Heart left ventricle (tissue), 16 donors: ENCODE measurements around the gene MT1A. TPM values are rescaled to one million over a fixed set of nuclear protein-coding genes. Genes with fewer than 3 reads are reported as not detected.

Source experiments
- ATAC-seq, 4 donors: fragments of 200-7000 bp; cut with Tn5 transposase; one replicate each; pipeline ENCODE4 v1.9.1; 2020 to 2022; ENCODE audit warnings: moderate library complexity in 4 of 4, mild to moderate bottlenecking in 3 of 4, moderate number of reproducible peaks in 1 of 4
- DNase-seq, 5 donors: peaks; one replicate each; pipeline ENCODE4 v3.0.0-alpha.2; 2020
- H3K27ac ChIP-seq, 12 donors: fragments of 200-600 bp; sonication (generic) in 4 of 12; one replicate each; pipeline versions ENCODE4 v1.5.0 to v1.8.0; 2016 to 2022; ENCODE audit warnings: mild to moderate bottlenecking in 2 of 12
- H3K27me3 ChIP-seq, 9 donors: fragments of 200-600 bp; sonication (generic) in 2 of 9; one replicate each; pipeline versions ENCODE4 v1.5.1 to v1.8.0; 2016 to 2022; ENCODE audit warnings: mild to moderate bottlenecking in 3 of 9
- H3K36me3 ChIP-seq, 9 donors: fragments of 200-600 bp; sonication (generic) in 2 of 9; one replicate each; pipeline versions ENCODE4 v1.5.0 to v1.8.0; 2018 to 2022; ENCODE audit warnings: mild to moderate bottlenecking in 2 of 9
- H3K4me1 ChIP-seq, 12 donors: fragments of 200-600 bp; sonication (generic) in 4 of 12; one replicate each; pipeline versions ENCODE4 v1.5.0 to v1.8.0; 2016 to 2022; ENCODE audit warnings: mild to moderate bottlenecking in 3 of 12
- H3K4me3 ChIP-seq, 12 donors: fragments of 200-600 bp; sonication (generic) in 4 of 12; one replicate each; pipeline versions ENCODE4 v1.5.0 to v1.8.0; 2017 to 2022; ENCODE audit warnings: mild to moderate bottlenecking in 9 of 12, moderate library complexity in 4 of 12
- H3K9me3 ChIP-seq, 12 donors: fragments of 200-600 bp; sonication (generic) in 4 of 12; one replicate each; pipeline versions ENCODE4 v1.5.0 to v1.8.0; 2016 to 2022; ENCODE audit warnings: mild to moderate bottlenecking in 1 of 12
- CTCF ChIP-seq, 12 donors: fragments of 200-600 bp; sonication (generic) in 4 of 12; IDR thresholded peaks; one replicate each; pipeline versions ENCODE4 v1.5.0 to v1.8.0; 2018 to 2022; ENCODE audit warnings: antibody characterized with exemption in 12 of 12, mild to moderate bottlenecking in 5 of 12
- POLR2A ChIP-seq, 2 donors: fragments of 450-650 bp; IDR thresholded peaks; one replicate each; pipeline ENCODE4 v1.6.1; 2017; ENCODE audit warnings: antibody characterized with exemption in 2 of 2, mild to moderate bottlenecking in 2 of 2, moderate library complexity in 2 of 2
- WGBS, 4 donors: extraction: QIAGEN DNeasy Blood & Tissue Kit in 2 of 4; methylation state at CpG; one replicate each; pipeline versions ENCODE4 v1.1.5 to v1.1.7; 2013 to 2018; 5-methylcytosine and 5-hydroxymethylcytosine counted together
- intact Hi-C, 10 donors: fragments of 100-400 bp; cut with DNase I; formaldehyde crosslinking; loops; one replicate each; pipeline versions ENCODE4 v1.11.1 to v1.14.2; 2022
- polyA plus RNA-seq, 2 donors: library from polyadenylated mRNA; stranded (reverse); fragments of 200-250 nt; gene quantifications; one replicate each; pipeline ENCODE4 v1.2.3, GENCODE V29; 2013
- total RNA-seq, 9 donors: library from RNA; depleted of rRNA in 2 of 9; stranded (reverse); fragments of >200 nt in 2 of 9; fragmentation: NEBNext Ultra II Directional in 3 of 9; extraction: Animal tissue kit (Norgen Biotek cat#: 25700) in 3 of 9; gene quantifications; one replicate each; pipeline versions ENCODE4 v1.1.0 to v1.2.4, GENCODE V29; 2016 to 2023
- donor health status: ischemic (EF 13 %, LVEDD 7.1; RV severe dilation, severe dysfunction).
- donor health status: healthy with polysubstance abuse.
- donor health status: DM: no; HTN: yes; CAD: no.
- donor health status: DM: no; HTN: no; CAD: no.
- donor health status: ischemic (EF 25% LVEDD 6.9; RV normal size, moderate dysfunction).
- donor health status: ischemic (EF 25% LVEDD 5.7; RV mildly dilated, moderate dysfunction).
- donor health status: healthy.
- donor health status: DM: yes; HTN: yes; CAD: no.
- donor health status: ischemic (EF 35%, LVEDD 5.7; RV mildly dilated, moderate dysfunction).
- donor health status: nonischemic (EF 11% LVEDD 7.7; RV severe dilation, severe dysfunction).
- donor health status: DM: yes; HTN: yes; CAD: no.
- donor health status: PGD.
- donor health status: ischemic (EF 29% LVEDD 5.4; RV normal size, mild dysfunction).
- donor health status: nonischemic (EF 23%, LVEDD 6.1; RV moderate dilation, normal function).

Gene MT1A
- total and polyA plus RNA-seq, 11 donors: 0.92 to 43.3 (median 4.0) TPM

- TF ChIP-seq POLR2A (IDR thresholded peaks at IDR 0.05) (no peak), CTCF (IDR thresholded peaks at IDR 0.05) (no peak)
- intact Hi-C loops: no loop called here
- WGBS, 4 donors: 71 to 82% (median 80%) methylated on average over 3 of the region's 3 CpGs
Observed at GRCh38 chr16:56689171-56689570, 50.7 kb downstream of the MT1A start.

More at GRCh38 chr16:56689171-56689570, 50.7 kb downstream of the MT1A start:
- no peak overlapping the region for H3K27ac ChIP-seq
- H3K4me1 ChIP-seq: peaks cover 0 to 16% (median 4%) of the 10 kb centered on the region in 12 donors
- H3K27me3 ChIP-seq: no peaks in the 10 kb centered on the region
- H3K9me3 ChIP-seq: peaks cover 0 to 9% (median 0%) of the 10 kb centered on the region in 12 donors
- DNase-seq (no peak), ATAC-seq (no peak)
- H3K36me3 ChIP-seq: no peaks in the 10 kb centered on the region
- H3K4me3 ChIP-seq: no peak overlapping the region

Other genes with a start within 250 kb of the MT1A start
- 100 to 1,000 TPM in 2 of 9 donors, 10 to 100 TPM in 7; 57.1 to 146 (median 84.8) TPM for gene AMFR, start 213.1 kb upstream of the MT1A start, total RNA-seq
- gene AMFR, start 213.1 kb upstream of the MT1A start, polyA plus RNA-seq: 10 to 100 TPM; 26.4 to 97.4 TPM
- 10 to 100 TPM; 35.2 to 74.3 (median 65.9) TPM for gene NUDT21, start 187.3 kb upstream of the MT1A start, total RNA-seq
- 10 to 100 TPM; 10.9 to 53.8 TPM for gene NUDT21, start 187.3 kb upstream of the MT1A start, polyA plus RNA-seq
- 10 to 100 TPM; 20.8 to 39.1 (median 31.9) TPM for gene OGFOD1, start 187.1 kb upstream of the MT1A start, total RNA-seq
- gene OGFOD1, start 187.1 kb upstream of the MT1A start, polyA plus RNA-seq: 10 to 100 TPM; 11.4 to 37.6 TPM
- 10 to 100 TPM; 31.2 to 76.2 (median 49.4) TPM for gene BBS2, start 118.6 kb upstream of the MT1A start, total RNA-seq
- gene BBS2, start 118.6 kb upstream of the MT1A start, polyA plus RNA-seq: 10 to 100 TPM; 12.2 to 24.6 TPM
- gene MT4, start 73.6 kb upstream of the MT1A start, total RNA-seq: not detected
- not detected for gene MT4, start 73.6 kb upstream of the MT1A start, polyA plus RNA-seq
- gene MT3, start 49.1 kb upstream of the MT1A start, total RNA-seq: 1 to 10 TPM in 8 of 9 donors, not detected in 1; 1.3 to 6.9 (median 3.7) TPM
- 10 to 100 TPM in 1 of 2 donors, 1 to 10 TPM in 1; 2.3 to 20.0 TPM for gene MT3, start 49.1 kb upstream of the MT1A start, polyA plus RNA-seq
- gene MT2A, start 30.1 kb upstream of the MT1A start, total RNA-seq: 100 to 1,000 TPM in 6 of 9 donors, 10 to 100 TPM in 3; 44.3 to 318 (median 125) TPM
- 100 to 1,000 TPM; 105 to 299 TPM for gene MT2A, start 30.1 kb upstream of the MT1A start, polyA plus RNA-seq
- gene MT1E, start 12.9 kb upstream of the MT1A start, total RNA-seq: 100 to 1,000 TPM in 5 of 9 donors, 10 to 100 TPM in 4; 64.8 to 192 (median 103) TPM
- 100 to 1,000 TPM in 1 of 2 donors, 10 to 100 TPM in 1; 33.3 to 172 TPM for gene MT1E, start 12.9 kb upstream of the MT1A start, polyA plus RNA-seq
- 10 to 100 TPM in 1 of 9 donors, 1 to 10 TPM in 6, under 1 TPM in 2; 0.61 to 16.2 (median 2.2) TPM for gene MT1M, start 6.0 kb upstream of the MT1A start, total RNA-seq
- 10 to 100 TPM in 1 of 2 donors, 1 to 10 TPM in 1; 7.4 to 11.2 TPM for gene MT1M, start 6.0 kb upstream of the MT1A start, polyA plus RNA-seq
- not detected for gene MT1B, start 13.2 kb downstream of the MT1A start, total RNA-seq
- not detected for gene MT1B, start 13.2 kb downstream of the MT1A start, polyA plus RNA-seq
- 1 to 10 TPM in 7 of 9 donors, not detected in 2; 1.3 to 8.1 (median 3.3) TPM for gene MT1F, start 19.3 kb downstream of the MT1A start, total RNA-seq
- 1 to 10 TPM; 1.3 to 1.4 TPM for gene MT1F, start 19.3 kb downstream of the MT1A start, polyA plus RNA-seq
- 10 to 100 TPM in 1 of 9 donors, 1 to 10 TPM in 2, not detected in 6; 1.4 to 19.1 (median 6.0) TPM for gene MT1G, start 29.4 kb downstream of the MT1A start, total RNA-seq
- gene MT1G, start 29.4 kb downstream of the MT1A start, polyA plus RNA-seq: 1 to 10 TPM in 1 of 2 donors, not detected in 1; 7.2 TPM
- gene MT1H, start 31.1 kb downstream of the MT1A start, total RNA-seq: 1 to 10 TPM in 2 of 9 donors, not detected in 7; 2.2 to 3.1 TPM
- gene MT1H, start 31.1 kb downstream of the MT1A start, polyA plus RNA-seq: not detected
- gene MT1X, start 43.8 kb downstream of the MT1A start, total RNA-seq: 100 to 1,000 TPM in 4 of 9 donors, 10 to 100 TPM in 5; 20.6 to 918 (median 77.7) TPM
- 100 to 1,000 TPM; 144 to 145 TPM for gene MT1X, start 43.8 kb downstream of the MT1A start, polyA plus RNA-seq
- 10 to 100 TPM; 21.8 to 49.0 (median 27.8) TPM for gene NUP93, start 91.5 kb downstream of the MT1A start, total RNA-seq
- 10 to 100 TPM; 23.7 to 28.5 TPM for gene NUP93, start 91.5 kb downstream of the MT1A start, polyA plus RNA-seq
- gene SLC12A3, start 226.5 kb downstream of the MT1A start, total RNA-seq: under 1 TPM in 1 of 9 donors, not detected in 8; 0.08 TPM
- gene SLC12A3, start 226.5 kb downstream of the MT1A start, polyA plus RNA-seq: not detected